ENCODE data around the gene BOLL. TPM values are rescaled to one million over a fixed set of nuclear protein-coding genes. Genes with fewer than 3 reads are reported as not detected.
"Not testable (repeated sequence)": the region's sequence is repeated elsewhere in the genome, so short reads cannot be mapped to it uniquely, and the experiment has no call there.

Gene BOLL
- polyA plus RNA-seq, 4 donors, result 0.18 TPM; not detected in 3

DNA sequence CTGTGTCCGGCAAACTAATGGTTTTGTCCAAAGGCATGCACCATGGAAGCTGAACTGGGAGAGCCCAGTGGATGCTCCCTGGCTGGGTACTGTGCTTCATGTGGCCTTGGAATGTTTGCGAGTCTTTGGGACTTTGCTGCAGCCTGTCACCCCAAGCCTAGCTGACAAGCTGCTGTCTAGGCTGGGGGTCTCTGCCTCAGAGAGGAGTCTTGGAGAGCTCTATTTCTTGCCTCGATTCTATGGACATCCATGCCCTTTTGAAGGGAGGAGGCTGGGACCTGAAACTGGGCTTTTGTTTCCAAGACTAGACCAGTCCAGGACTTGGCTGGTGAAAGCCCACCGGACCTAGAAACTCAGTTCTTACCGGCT, 78.3 kb downstream of the BOLL start:
- Histone ChIP-seq H3K9me3 (ENCODE audit: control insufficient read depth in 2 of 2, insufficient read depth in 1 of 2, low read depth in 1 of 2, low read length in 1 of 2) (no peaks in the 10 kb centered on the region), H3K27me3 (ENCODE audit: control insufficient read depth in 3 of 3, insufficient read depth in 3 of 3, low read length in 3 of 3) (no peaks in the 10 kb centered on the region), H3K4me1 (ENCODE audit: control insufficient read depth in 3 of 3, insufficient read depth in 2 of 3, low read depth in 1 of 3, low read length in 2 of 3) (peaks cover 0 to 23% (median 10%) of the 10 kb centered on the region in 3 donors), H3K36me3 (ENCODE audit: control insufficient read depth in 3 of 3, insufficient read depth in 2 of 3, low read depth in 1 of 3, low read length in 3 of 3) (no peaks in the 10 kb centered on the region), H3K4me3 (ENCODE audit: low read depth in 1 of 3, low read length in 3 of 3) (peak overlapping the region in 2 of 3 donors; percentile 79 to 81), H3K27ac (ENCODE audit: low read depth in 1 of 3, low read length in 2 of 3) (no peak overlapping the region)
- FAIRE-seq, result no peak
- DNase-seq, result no peak
- WGBS, 3 donors, result 27 to 57% (median 30%) methylated on average over 5 of the region's 5 CpGs

DNA sequence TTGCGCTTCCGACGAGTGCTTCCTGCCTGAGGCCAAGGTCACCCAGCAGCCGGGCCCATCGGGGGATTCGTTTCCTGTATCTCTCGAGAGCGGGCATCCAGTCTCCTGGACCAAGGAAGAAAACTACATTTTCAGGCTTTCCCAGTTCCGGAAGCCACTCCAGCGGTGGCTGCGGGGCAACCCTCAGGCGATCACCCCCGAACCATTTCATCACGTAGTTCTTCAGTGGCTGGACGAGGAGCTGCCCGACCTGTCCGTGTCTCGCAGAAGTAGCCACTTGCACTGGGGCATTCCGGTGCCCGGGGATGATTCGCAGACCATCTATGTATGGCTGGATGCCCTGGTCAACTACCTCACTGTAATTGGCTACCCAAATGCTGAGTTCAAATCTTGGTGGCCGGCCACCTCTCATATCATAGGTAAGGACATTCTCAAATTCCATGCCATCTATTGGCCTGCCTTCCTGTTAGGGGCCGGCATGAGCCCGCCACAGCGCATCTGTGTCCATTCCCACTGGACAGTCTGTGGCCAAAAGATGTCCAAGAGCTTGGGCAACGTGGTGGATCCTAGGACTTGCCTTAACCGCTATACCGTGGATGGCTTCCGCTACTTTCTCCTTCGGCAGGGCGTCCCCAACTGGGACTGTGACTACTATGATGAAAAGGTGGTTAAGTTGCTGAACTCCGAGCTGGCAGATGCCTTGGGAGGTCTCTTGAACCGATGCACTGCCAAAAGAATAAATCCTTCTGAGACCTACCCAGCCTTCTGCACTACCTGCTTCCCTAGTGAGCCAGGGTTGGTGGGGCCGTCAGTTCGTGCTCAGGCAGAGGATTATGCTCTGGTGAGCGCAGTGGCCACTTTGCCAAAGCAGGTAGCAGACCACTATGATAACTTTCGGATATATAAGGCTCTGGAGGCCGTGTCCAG, 78.9 kb downstream of the BOLL start:
- no peak for FAIRE-seq
- Histone ChIP-seq H3K36me3 (ENCODE audit: control insufficient read depth in 3 of 3, insufficient read depth in 2 of 3, low read depth in 1 of 3, low read length in 3 of 3) (no peaks in the 10 kb centered on the region), H3K4me3 (ENCODE audit: low read depth in 1 of 3, low read length in 3 of 3) (peak overlapping the region; percentile 79 to 83 (median 81)), H3K27me3 (ENCODE audit: control insufficient read depth in 3 of 3, insufficient read depth in 3 of 3, low read length in 3 of 3) (no peaks in the 10 kb centered on the region), H3K27ac (ENCODE audit: low read depth in 1 of 3, low read length in 2 of 3) (peak overlapping the region in 2 of 3 donors; percentile 76 to 88), H3K9me3 (ENCODE audit: control insufficient read depth in 2 of 2, insufficient read depth in 1 of 2, low read depth in 1 of 2, low read length in 1 of 2) (no peaks in the 10 kb centered on the region), H3K4me1 (ENCODE audit: control insufficient read depth in 3 of 3, insufficient read depth in 2 of 3, low read depth in 1 of 3, low read length in 2 of 3) (peaks cover 0 to 23% (median 10%) of the 10 kb centered on the region in 3 donors)
- DNase-seq, result peak in 1 of 2 donors; percentile 17
- WGBS, 3 donors, result 6 to 11% (median 7%) methylated on average over 38 of the region's 38 CpGs

DNA sequence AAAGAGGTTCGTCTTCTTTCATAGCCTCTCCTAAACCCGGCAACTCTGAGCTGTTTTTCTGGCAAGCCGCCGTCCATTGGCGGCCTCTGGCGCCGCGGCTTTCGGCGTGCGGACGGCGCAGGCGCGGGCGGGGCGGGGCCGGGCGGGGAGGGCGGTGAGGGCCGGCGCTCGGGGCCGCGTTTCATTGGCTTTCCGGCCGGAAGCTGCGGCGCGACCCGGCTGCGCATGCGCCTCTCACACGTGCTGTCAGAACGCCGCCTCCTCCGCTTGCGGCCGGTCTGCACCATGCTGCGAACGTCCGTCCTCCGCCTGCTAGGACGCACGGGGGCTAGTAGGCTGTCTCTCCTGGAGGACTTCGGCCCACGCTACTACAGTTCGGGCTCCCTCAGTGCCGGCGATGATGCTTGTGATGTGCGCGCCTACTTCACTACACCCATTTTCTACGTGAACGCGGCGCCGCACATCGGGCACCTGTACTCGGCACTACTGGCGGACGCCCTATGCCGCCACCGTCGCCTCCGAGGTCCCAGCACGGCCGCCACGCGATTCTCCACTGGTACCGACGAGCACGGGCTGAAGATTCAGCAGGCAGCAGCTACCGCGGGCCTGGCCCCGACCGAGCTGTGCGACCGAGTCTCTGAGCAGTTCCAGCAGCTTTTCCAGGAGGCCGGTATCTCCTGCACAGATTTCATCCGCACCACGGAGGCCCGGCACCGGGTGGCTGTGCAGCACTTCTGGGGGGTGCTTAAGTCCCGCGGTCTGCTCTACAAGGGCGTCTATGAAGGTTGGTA, 79.8 kb downstream of the BOLL start, which contains the start of gene MARS2:
Gene MARS2 (plus strand): TSS at position 249 of the 791 bp plus-strand sequence. CDS start 37 bp downstream, at position 286.
- no peaks in the 10 kb centered on the region for H3K27me3 ChIP-seq (ENCODE audit: control insufficient read depth in 3 of 3, insufficient read depth in 3 of 3, low read length in 3 of 3)
- H3K4me1 ChIP-seq (ENCODE audit: control insufficient read depth in 3 of 3, insufficient read depth in 2 of 3, low read depth in 1 of 3, low read length in 2 of 3), result peaks cover 0 to 23% (median 10%) of the 10 kb centered on the region in 3 donors
- FAIRE-seq, result no peak
- H3K36me3 ChIP-seq (ENCODE audit: control insufficient read depth in 3 of 3, insufficient read depth in 2 of 3, low read depth in 1 of 3, low read length in 3 of 3), result no peaks in the 10 kb centered on the region
- peak within 1 kb of the TSS; percentile 79 to 83 (median 81) for H3K4me3 ChIP-seq (ENCODE audit: low read depth in 1 of 3, low read length in 3 of 3)
- H3K27ac ChIP-seq (ENCODE audit: low read depth in 1 of 3, low read length in 2 of 3), result peak within 1 kb of the TSS; percentile 76 to 93 (median 86)
- no peaks in the 10 kb centered on the region for H3K9me3 ChIP-seq (ENCODE audit: control insufficient read depth in 2 of 2, insufficient read depth in 1 of 2, low read depth in 1 of 2, low read length in 1 of 2)
- peak; percentile 93 to 97 for DNase-seq
- 0% methylated on average over 70 to 86 of the region's 86 CpGs for WGBS, 3 donors

DNA sequence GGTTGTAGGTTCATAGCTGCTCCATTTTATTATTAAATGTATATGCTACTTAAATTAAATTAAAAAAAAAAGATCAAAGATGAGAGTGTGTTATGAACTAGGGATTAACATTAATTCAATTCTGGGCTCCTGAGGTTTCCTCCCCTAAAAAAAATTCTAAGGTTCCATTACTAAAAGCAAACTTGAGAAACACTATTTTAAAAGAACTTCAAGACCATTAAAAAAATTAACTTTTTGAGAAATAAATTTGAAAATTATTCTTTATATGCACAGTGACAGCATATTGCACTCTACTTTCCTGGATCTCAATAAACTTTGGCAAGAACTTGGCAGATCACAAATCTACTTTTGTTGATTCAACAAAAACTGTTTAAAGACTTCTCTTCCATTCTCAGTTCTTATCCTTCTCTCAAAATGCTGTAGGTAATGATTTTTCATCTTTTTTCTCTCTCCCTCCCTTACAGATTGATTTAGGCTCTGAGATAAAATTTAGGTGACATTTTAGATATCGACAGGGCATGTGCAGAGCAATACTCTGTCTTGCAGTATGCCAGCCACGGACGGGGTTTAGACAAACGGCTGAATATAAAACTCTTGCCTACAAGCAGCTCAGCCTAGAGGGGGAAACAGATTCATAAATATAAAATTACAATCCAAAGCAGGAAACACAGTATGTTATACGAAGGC, 80.5 kb downstream of the BOLL start:
- Histone ChIP-seq H3K4me1 (ENCODE audit: control insufficient read depth in 3 of 3, insufficient read depth in 2 of 3, low read depth in 1 of 3, low read length in 2 of 3) (peaks cover 0 to 23% (median 10%) of the 10 kb centered on the region in 3 donors), H3K4me3 (ENCODE audit: low read depth in 1 of 3, low read length in 3 of 3) (peak overlapping the region; percentile 42 to 81 (median 65)), H3K36me3 (ENCODE audit: control insufficient read depth in 3 of 3, insufficient read depth in 2 of 3, low read depth in 1 of 3, low read length in 3 of 3) (no peaks in the 10 kb centered on the region), H3K27ac (ENCODE audit: low read depth in 1 of 3, low read length in 2 of 3) (peak overlapping the region; percentile 52 to 93 (median 86)), H3K27me3 (ENCODE audit: control insufficient read depth in 3 of 3, insufficient read depth in 3 of 3, low read length in 3 of 3) (no peaks in the 10 kb centered on the region), H3K9me3 (ENCODE audit: control insufficient read depth in 2 of 2, insufficient read depth in 1 of 2, low read depth in 1 of 2, low read length in 1 of 2) (no peaks in the 10 kb centered on the region)
- 0% methylated on average over 5 of the region's 5 CpGs for WGBS, 3 donors
- FAIRE-seq (no peak), DNase-seq (no peak)

DNA sequence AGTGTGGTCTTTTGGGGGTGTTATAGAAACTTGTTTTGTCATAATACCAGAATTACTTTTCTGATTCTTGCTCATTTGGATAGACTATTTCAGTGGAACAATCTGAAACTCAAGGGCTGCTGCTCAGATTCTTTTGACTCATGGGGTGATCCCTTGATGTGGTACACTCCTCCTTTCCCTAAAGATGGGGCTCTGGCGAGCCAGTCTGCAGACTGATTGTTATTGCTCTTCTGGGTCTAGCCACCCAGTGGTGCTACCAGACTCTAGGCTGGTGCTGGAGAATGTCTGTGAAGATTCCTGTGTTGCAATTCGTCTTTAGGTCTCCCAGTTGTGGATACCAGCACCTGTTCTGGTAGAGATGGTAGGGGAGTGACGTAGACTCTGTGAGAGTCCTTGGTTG, 84.2 kb downstream of the BOLL start:
- 73 to 82% (median 77%) methylated on average over 3 of the region's 3 CpGs for WGBS, 3 donors

DNA sequence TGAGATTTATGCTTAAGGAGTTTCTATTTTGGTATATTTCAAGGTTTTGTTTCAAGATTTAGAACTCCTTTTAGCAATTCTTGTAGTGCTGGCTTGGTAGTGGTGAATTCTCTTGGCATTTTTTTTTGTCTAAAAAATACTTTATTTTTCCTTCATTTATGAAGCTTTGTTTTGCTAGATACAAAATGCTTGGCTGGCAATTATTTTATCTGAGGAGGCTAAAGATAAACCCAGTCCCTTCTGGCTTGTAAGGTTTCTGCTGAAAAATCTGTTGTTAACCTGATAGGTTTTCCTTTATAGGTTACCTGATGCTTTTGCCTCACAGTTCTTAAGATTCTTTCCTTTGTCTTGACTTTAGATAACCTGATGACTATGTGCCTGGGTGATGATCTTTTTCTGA, 85.4 kb downstream of the BOLL start:
- not testable (repeated sequence) for DNase-seq; H3K9me3 ChIP-seq (ENCODE audit: control insufficient read depth in 2 of 2, insufficient read depth in 1 of 2, low read depth in 1 of 2, low read length in 1 of 2); FAIRE-seq; H3K36me3 ChIP-seq (ENCODE audit: control insufficient read depth in 3 of 3, insufficient read depth in 2 of 3, low read depth in 1 of 3, low read length in 3 of 3); H3K27me3 ChIP-seq (ENCODE audit: control insufficient read depth in 3 of 3, insufficient read depth in 3 of 3, low read length in 3 of 3); H3K27ac ChIP-seq (ENCODE audit: low read depth in 1 of 3, low read length in 2 of 3); H3K4me1 ChIP-seq (ENCODE audit: control insufficient read depth in 3 of 3, insufficient read depth in 2 of 3, low read depth in 1 of 3, low read length in 2 of 3); H3K4me3 ChIP-seq (ENCODE audit: low read depth in 1 of 3, low read length in 3 of 3)

More for the DNA sequence above, 84.2 kb downstream of the BOLL start:
- Histone ChIP-seq H3K27ac (ENCODE audit: low read depth in 1 of 3, low read length in 2 of 3) (no peak overlapping the region), H3K27me3 (ENCODE audit: control insufficient read depth in 3 of 3, insufficient read depth in 3 of 3, low read length in 3 of 3) (no peaks in the 10 kb centered on the region), H3K4me1 (ENCODE audit: control insufficient read depth in 3 of 3, insufficient read depth in 2 of 3, low read depth in 1 of 3, low read length in 2 of 3) (peaks cover 0 to under 1% (median 0%) of the 10 kb centered on the region in 3 donors), H3K9me3 (ENCODE audit: control insufficient read depth in 2 of 2, insufficient read depth in 1 of 2, low read depth in 1 of 2, low read length in 1 of 2) (no peaks in the 10 kb centered on the region), H3K4me3 (ENCODE audit: low read depth in 1 of 3, low read length in 3 of 3) (no peak overlapping the region), H3K36me3 (ENCODE audit: control insufficient read depth in 3 of 3, insufficient read depth in 2 of 3, low read depth in 1 of 3, low read length in 3 of 3) (no peaks in the 10 kb centered on the region)
- DNase-seq (no peak), FAIRE-seq (no peak)

DNA sequence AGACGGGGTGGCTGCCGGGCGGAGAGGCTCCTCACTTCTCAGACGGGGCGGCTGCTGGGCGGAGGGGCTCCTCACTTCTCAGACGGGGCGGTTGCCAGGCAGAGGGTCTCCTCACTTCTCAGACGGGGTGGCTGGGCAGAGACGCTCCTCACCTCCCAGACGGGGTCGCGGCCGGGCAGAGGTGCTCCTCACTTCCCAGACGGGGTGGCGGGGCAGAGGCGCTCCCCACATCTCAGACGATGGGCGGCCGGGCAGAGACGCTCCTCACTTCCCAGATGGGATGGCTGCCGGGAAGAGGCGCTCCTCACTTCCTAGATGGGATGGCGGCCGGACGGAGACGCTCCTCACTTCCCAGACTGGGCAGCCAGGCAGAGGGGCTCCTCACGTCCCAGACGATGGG, 88.5 kb downstream of the BOLL start:
- not testable (repeated sequence) for FAIRE-seq; DNase-seq; H3K36me3 ChIP-seq (ENCODE audit: control insufficient read depth in 3 of 3, insufficient read depth in 2 of 3, low read depth in 1 of 3, low read length in 3 of 3); H3K4me3 ChIP-seq (ENCODE audit: low read depth in 1 of 3, low read length in 3 of 3); H3K27ac ChIP-seq (ENCODE audit: low read depth in 1 of 3, low read length in 2 of 3); H3K9me3 ChIP-seq (ENCODE audit: control insufficient read depth in 2 of 2, insufficient read depth in 1 of 2, low read depth in 1 of 2, low read length in 1 of 2); H3K27me3 ChIP-seq (ENCODE audit: control insufficient read depth in 3 of 3, insufficient read depth in 3 of 3, low read length in 3 of 3); H3K4me1 ChIP-seq (ENCODE audit: control insufficient read depth in 3 of 3, insufficient read depth in 2 of 3, low read depth in 1 of 3, low read length in 2 of 3)
- 93 to 100% (median 98%) methylated on average over 4 to 23 of the region's 29 CpGs for WGBS, 3 donors

DNA sequence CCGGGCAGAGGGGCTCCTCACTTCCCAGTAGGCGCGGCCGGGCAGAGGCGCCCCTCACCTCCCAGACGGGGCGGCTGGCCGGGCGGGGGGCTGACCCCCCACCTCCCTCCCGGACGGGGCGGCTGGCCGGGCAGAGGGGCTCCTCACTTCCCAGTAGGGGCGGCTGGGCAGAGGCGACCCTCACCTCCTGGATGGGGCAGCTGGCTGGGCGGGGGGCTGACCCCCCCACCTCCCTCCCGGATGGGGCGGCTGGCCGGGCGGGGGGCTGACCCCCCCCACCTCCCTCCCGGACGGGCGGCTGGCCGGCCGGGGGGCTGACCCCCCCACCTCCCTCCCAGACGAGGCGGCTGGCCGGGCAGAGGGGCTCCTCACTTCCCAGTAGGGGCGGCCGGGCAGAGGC, 89.1 kb downstream of the BOLL start:
- H3K4me3 ChIP-seq (ENCODE audit: low read depth in 1 of 3, low read length in 3 of 3); H3K36me3 ChIP-seq (ENCODE audit: control insufficient read depth in 3 of 3, insufficient read depth in 2 of 3, low read depth in 1 of 3, low read length in 3 of 3); H3K9me3 ChIP-seq (ENCODE audit: control insufficient read depth in 2 of 2, insufficient read depth in 1 of 2, low read depth in 1 of 2, low read length in 1 of 2); H3K4me1 ChIP-seq (ENCODE audit: control insufficient read depth in 3 of 3, insufficient read depth in 2 of 3, low read depth in 1 of 3, low read length in 2 of 3); FAIRE-seq; H3K27ac ChIP-seq (ENCODE audit: low read depth in 1 of 3, low read length in 2 of 3); DNase-seq; H3K27me3 ChIP-seq (ENCODE audit: control insufficient read depth in 3 of 3, insufficient read depth in 3 of 3, low read length in 3 of 3): not testable (repeated sequence)
- 94 to 100% (median 95%) methylated on average over 3 to 25 of the region's 30 CpGs for WGBS, 3 donors
